GM18858 (cell line): ENCODE data around the gene ATP2C2.
"Not testable (repeated sequence)": the region's sequence is repeated elsewhere in the genome, so short reads cannot be mapped to it uniquely, and the experiment has no call there.

Experiments
- ATAC-seq: cut with Tn5 transposase; IDR thresholded peaks from one replicate; pipeline ENCODE4 v1.9.1; 2021; ENCODE audit not compliant: unreplicated experiment

The ATP2C2 gene

DNA sequence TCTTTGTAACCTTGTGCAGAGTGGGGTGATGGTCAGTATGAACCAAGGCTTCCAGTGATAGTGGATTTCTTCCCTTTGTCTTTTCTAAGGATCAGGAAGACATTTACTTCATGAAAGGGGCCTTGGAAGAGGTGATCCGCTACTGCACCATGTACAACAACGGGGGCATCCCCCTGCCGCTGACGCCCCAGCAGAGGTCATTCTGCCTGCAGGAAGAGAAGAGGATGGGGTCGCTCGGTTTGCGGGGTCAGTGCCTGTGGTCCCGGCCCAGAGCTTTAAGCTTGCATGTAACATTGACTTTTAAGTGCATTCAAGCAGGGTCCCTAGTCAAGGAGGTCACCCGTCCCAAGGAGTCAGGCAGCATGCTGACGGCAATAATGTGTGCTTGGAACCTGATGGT lies 80.1 kb downstream of the ATP2C2 start:
- no peak for ATAC-seq

DNA sequence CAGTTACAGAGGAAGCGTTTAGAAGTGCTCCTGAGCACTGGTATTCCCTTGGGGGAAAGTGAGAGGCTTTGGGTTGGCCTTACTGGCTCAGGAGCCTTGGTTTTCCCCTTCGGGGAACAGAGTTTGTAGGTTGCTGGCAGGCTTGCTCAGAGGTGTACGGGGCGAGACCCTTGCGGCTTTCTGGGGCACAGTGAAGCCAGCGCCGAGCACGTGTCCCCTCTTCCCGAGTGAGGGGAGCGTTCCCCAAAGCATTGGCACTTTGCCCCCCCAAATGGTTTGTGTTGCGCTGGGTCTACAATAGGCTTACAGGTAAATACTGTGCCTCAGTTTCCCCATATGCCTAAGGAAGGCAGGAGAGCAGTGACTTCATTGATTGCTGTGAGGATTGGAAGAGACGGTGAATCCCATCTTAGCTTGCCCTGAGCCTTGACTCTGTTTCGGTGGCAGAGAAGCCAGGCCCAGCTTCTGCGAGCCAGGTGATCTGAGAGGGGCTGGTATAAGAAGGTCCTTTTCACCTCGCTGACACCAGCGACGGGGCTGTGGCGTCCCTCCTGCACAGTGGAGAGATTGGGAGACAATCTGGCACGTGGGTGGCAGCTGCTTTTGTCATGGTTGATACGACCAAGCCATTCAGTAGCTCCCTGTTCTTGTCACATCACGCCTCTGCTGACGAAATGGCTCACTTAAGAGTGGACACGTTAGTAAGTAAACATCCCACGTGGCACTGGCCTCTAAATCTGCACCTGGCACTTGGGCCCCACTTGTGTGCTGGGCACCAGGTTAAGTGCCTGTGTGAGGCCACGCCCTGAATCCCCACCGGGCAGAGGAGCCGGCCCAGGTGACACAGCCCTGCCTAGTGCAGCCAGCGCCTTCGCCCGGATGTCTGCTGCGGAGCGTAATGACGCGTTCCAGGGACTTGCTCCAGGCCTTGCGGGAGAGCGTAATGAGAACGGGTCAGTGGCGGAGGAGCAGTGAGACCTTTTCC lies 81.1 kb downstream of the ATP2C2 start:
- ATAC-seq: no peak

DNA sequence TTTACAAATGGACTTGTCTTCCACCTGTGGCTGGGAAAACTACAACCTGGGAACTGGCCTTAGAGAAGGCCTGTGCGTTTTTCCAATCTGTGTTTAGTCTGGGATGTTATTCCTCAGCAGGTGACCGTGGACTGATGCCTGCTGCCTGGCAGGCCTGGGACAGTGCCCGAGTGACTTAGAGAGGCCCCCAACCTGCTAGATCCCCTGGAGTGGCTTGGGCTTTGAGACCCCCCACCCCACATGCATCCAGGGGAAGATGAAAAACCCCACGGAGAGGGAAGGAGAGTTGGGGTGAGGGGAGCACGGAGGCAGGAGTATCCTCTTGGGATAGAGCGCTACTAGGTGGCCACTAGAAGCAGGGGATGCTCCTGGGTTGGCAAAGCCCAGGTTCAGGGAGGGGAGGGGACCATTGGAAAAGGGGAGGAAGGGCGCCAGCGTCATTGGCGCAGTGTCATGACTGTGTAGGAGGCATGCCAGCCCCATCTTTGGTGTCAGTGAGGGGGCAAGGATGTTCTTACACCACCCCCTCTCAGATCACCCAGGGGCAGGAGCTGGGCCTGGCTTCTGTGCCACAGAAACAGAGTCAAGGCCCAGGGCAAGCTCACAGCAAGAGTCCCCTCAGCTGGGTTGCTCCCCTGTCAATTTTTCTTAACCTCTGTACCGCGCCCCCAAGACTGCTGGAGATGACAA lies 82.0 kb downstream of the ATP2C2 start:
- no peak for ATAC-seq

GRCh38 chr16:84451010-84451676 lies 82.8 kb downstream of the ATP2C2 start:
- ATAC-seq: not testable (repeated sequence)

DNA sequence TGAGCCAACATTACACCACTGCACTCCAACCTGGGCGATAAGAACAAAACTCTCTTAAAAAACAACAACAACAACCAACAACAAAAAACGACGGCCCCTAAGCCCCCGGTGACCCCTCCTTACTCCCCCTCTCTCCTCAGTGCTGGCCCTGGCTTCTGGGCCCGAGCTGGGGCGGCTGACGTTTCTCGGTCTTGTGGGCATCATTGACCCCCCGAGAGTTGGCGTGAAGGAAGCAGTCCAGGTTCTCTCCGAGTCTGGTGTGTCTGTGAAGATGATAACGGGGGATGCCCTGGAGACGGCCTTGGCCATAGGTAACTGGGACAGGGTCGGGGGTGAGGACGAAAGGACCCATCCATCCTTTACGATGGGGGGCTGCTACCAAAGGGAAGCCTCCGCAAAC lies 83.4 kb downstream of the ATP2C2 start:
- no peak for ATAC-seq

- ATAC-seq: no peak
Observed at GRCh38 chr16:84453061-84453752, 84.9 kb downstream of the ATP2C2 start.

DNA sequence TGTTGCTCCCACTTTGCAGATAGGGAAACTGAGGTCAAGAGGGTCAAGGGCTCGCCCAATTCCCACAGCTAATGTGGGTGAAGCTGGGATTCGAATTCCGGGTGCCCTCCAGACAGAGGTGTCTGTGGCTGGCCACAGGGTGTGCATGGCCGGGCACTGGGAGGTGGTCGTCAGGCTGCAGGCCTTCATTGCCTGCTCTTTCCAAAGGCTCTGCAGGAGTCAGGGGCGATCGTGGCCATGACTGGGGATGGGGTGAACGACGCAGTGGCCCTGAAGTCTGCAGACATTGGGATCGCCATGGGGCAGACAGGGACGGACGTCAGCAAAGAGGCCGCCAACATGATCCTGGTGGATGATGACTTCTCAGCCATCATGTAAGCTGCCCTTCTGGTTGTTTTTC lies 86.3 kb downstream of the ATP2C2 start:
- ATAC-seq: no peak

GRCh38 chr16:84455031-84455430 lies 86.7 kb downstream of the ATP2C2 start:
- no peak for ATAC-seq

GRCh38 chr16:84458606-84459532 lies 90.5 kb downstream of the ATP2C2 start:
- ATAC-seq: no peak

GRCh38 chr16:84459533-84459894 lies 91.2 kb downstream of the ATP2C2 start:
- no peak for ATAC-seq

DNA sequence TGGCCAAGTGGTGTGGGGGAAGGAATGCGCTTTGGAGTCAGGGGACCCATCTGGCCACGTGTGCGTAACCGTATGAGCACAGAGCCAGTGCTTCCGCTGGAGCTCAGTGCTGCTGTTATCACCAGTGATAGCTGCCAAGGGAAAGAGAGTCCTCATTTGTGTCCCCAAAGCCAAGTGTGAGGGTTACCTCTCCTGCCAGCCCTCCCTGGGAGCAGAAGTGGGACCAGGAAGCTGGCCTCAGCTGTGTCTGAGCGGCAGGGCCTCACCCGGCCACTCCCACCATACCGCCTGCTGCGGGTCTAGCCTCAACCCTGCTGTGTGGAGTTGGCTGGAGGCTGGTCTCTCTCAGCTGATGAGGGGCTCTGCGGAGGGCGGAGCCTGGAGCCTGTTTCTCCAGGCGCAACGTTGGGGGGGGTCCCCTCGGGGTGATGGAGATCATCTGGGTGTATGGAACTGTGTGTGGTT lies 91.6 kb downstream of the ATP2C2 start:
- ATAC-seq: no peak

GRCh38 chr16:84460406-84461028 lies 92.2 kb downstream of the ATP2C2 start:
- ATAC-seq: no peak

GRCh38 chr16:84461029-84461412 lies 92.7 kb downstream of the ATP2C2 start:
- ATAC-seq: no peak

DNA sequence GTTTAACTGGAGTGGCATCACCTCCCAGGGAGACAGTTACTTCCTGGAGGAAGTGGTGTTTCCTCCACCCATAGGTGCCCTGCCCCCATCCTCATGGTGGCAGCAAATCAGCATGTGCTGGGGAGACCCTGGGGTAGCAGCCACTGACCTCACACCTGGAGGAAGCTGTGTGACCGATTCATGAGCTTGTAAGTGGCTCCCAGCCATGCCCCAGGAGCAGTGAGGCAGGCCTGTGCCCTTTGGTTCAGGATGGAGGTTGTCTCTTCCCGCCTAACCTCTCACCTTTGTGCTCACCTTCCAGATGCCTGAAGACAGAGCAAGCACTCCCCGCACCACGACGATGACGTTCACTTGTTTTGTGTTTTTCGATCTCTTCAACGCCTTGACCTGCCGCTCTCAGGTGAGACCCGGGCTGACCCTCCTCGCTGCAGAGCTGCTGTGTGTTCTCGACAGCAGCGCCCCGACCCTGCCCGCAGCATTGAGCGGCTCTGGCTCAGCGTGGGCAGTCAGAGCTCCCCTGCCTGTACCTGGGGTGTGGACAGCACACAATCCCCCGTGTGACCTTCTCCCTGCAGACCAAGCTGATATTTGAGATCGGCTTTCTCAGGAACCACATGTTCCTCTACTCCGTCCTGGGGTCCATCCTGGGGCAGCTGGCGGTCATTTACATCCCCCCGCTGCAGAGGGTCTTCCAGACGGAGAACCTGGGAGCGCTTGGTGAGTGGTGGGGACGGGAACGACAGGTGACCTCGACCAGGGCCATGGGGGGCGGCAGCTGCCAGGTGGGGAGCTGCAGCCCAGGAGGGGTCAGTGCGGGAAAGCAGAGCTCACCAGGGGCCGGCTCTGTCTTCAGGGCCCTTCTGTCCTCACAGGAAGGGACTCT lies 93.3 kb downstream of the ATP2C2 start:
- no peak for ATAC-seq

GRCh38 chr16:84462296-84463210 lies 94.2 kb downstream of the ATP2C2 start:
- no peak for ATAC-seq

DNA sequence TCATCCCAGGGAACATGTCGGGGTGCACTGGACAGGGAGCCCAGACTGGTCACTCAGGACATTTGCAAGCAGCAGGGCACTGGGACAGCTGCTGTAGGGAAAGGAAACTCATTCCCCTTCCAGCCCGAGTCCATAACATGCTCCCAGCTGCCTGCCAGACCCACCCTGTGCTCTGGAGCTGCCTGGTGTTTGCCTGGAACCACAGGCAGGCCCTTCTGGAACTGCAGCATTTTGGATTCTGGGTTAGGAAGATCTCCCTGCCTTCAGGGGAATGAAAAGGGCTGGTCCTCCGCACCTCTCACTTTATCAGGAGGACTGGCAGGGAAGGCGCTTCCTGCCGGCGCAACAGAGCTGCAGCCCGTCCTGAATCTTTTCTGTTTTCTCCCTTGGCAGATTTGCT lies 94.9 kb downstream of the ATP2C2 start:
- no peak for ATAC-seq

DNA sequence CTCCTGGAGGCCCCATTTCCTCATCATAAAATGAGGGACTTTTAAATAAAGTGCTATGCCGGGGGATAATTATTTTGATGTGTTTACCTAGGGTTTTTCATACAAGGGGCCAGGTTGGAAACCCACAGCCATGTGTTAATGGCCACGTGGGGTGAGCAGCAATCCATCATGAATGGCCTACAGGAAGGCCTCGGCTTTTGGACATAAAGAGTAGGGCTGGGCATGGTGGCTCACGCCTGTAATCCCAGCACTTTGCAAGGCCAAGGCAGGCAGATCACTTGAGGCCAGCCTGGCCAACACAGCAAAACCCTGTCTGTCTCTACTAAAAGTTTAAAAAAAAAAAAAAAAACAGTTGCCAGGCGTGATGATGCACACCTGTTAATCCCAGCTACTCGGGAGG lies 95.8 kb downstream of the ATP2C2 start:
- no peak for ATAC-seq
